NCI-H1417 treated with DMSO at 0.1 percent for 48 hours (cell line): ENCODE measurements around the gene ZHX3.

Experiments used
- DNase-seq: peaks from one replicate; lab custom pipeline; 2025; lab: John Stamatoyannopoulos, UW

Gene ZHX3

GRCh38 chr20:41222703-41223102 is 94.8 kb downstream of the ZHX3 start:
- no peak for DNase-seq

DNA sequence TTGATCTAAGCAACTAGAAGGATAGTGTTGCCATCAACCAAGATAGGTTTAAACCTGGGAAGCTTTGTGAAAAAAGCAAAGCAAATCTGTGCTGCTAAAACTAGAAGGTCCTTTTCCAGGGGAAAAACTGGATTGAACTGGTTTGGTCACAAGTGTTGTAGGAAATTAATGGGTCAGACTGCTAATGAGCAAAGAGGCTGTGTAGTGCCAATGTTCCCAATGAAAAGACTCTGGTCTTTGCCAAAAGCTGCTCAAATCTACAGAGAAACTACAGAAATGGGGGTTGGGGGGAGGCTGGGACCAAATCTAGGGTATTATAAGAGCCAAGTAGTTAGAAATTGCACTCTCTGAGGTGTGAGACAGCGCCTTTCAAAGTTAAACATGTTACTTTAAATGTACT is 95.2 kb downstream of the ZHX3 start:
- no peak for DNase-seq

DNA sequence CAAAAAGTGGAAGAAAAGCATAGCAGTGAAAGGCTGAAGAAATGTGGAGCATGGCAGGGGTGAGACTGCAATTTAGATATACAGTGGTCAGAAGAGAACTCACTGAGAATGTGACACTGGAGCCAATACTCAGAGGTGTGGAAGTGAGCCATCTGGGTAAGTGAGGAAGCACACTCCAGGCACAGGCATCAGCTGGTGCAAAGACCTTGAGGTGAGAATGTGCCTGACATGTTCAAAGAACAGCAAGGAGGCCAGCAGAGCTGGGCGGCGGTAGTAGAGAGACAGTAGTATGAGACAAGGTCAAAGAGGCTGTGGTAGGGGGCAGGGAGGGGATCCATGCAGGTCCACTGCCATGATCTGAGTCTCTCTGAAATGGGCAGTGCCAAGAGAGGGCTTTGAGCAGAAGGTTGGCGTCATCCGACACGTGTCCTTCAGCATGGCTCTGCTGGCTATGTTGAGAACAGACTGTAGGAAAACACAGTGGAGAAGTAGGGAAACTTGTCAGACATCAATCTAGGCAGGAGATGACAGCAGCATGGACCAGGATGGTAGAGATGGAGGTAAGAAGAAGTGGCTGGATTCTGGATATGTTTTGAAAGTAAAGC is 95.8 kb downstream of the ZHX3 start:
- DNase-seq: no peak

DNA sequence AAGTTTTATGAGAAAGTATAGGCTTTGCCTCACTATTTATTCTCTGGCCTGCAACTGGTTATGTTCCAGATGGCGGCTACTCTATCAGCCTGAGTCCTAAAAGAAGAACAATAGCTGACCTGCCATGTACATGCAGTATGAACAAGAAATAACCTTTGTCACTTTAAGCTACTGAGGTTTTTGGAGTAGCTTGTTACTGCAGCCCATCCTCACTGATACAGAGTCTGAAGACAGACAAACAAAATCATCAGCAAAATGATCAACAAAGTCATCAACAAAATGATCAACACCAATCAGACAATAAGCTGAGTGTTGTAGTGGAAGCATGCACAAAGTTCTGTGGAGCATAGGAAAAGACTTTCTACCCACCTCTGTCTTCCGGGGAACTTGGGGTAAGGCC is 97.7 kb downstream of the ZHX3 start:
- no peak for DNase-seq

DNA sequence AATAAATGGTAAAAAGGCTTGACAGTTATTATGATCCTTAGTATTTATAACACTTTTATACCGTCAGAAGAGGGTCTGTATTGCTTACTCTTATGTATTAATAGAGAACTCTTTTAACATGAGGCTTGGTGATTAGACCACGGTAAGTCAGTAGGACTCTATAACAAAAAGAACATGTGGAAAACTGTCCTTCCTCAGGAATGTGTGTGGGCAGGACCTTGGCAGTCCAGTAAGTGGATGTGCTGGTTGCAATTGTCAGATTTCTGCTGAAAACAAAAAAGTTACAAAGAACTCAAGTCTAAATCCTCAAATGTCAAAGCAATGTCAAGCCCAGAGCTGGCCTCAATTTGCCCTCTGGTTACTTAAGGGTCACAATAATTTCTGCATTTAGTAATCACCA is 99.1 kb downstream of the ZHX3 start:
- no peak for DNase-seq

- no peak for DNase-seq
These were observed 100.1 kb downstream of the ZHX3 start for GRCh38 chr20:41217422-41217821.

GRCh38 chr20:41214666-41215065 is 102.9 kb downstream of the ZHX3 start:
- no peak for DNase-seq

DNA sequence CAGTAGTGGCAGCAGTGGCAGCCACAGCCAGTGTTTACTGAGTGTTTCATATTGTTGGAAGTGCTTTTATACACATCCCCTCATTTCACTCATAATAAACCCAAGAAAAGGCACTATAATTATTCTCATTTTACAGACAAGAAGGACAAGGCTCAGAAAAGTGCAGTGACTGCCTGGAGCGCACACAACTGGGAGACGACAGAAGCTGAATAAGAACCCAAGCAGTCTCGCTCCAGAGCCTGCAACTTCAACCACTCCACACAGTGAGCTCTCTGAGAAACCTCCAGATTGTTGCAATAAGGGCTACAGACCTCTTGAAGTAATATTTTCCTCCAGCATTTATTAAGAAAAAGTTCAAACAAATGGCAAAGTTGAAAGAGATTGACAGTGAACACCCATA is 103.3 kb downstream of the ZHX3 start:
- no peak for DNase-seq

- DNase-seq: no peak
These were observed 104.2 kb downstream of the ZHX3 start for GRCh38 chr20:41213150-41213820.

- DNase-seq: no peak
These were observed 112.2 kb downstream of the ZHX3 start for GRCh38 chr20:41205313-41205712.

GRCh38 chr20:41204304-41205265 is 112.9 kb downstream of the ZHX3 start:
- no peak for DNase-seq

GRCh38 chr20:41203660-41204059 is 113.9 kb downstream of the ZHX3 start:
- no peak for DNase-seq

DNA sequence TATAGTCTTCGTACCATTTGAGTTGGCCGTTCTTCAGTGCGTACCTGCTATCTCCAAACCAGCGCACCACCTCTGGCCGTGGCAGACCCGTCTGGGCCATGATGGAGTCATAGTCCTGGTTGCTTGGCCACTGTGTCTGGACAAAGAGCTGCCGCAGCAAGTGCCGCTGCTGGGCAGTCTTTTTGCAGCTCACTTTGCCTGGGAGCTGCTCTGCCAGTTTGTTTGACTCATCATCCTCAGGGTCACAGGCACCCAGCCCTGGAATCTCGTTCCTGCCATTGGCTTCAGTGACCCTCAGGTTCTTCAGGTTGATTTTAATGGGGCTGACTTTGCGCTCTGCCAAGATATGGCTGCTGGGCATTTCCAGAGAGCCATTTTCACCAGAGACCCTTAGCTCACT is 115.1 kb downstream of the ZHX3 start:
- no peak for DNase-seq

- DNase-seq: no peak
These were observed 115.8 kb downstream of the ZHX3 start for GRCh38 chr20:41201760-41202159.

DNA sequence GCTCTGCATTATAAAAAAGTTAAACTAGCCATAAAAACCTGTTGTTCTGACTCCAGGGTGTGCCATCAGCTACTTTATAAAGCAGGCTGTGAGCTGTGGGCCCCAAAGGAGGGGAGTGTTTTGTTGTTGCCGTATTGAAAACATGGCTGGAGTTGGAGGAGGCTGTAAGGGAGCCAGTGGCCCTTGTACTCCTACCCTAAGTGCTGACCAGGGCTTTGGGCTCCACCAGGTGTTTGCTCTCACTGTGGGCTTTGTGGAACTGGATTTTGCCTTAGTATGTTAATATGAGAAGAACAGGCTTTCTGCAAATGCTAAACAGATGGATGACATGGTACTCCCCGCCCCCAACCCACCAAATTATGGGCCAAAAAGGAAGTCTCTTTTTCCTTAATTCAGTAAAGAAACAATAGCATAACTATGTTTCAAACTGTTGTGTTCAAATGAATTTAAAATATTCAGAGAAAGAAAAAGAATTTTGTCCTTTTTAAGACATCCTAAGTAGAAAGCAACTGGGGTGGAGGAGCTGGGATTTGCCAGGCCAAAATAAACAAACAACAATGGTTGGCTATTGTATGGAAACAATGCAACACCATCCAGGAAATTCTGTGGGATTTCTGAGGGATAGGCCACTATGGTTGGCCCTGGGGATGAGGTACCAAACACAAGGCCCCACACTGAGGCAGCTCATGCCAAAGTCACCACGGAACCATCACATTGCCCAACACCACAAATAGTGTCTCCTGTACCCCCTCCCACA is 116.9 kb downstream of the ZHX3 start:
- no peak for DNase-seq

DNA sequence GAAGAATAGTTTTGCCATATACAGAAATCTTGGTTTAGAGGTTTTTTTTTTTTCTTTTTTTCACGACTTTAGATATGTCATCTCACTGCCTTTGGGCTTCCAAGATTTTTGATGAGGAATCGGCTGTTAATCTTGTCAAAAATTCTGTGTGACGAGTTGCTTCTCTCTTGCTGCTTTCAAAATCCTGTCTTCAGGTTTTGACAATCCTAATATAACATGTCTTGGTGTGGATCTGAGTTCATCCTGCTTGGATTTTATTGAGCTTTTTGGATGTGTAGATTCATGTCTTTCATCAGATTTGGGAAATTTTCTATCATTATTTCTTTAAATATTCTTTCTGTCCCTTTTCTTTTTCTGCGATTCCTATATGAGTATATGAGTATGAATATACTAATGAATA is 119.1 kb downstream of the ZHX3 start:
- no peak for DNase-seq

DNA sequence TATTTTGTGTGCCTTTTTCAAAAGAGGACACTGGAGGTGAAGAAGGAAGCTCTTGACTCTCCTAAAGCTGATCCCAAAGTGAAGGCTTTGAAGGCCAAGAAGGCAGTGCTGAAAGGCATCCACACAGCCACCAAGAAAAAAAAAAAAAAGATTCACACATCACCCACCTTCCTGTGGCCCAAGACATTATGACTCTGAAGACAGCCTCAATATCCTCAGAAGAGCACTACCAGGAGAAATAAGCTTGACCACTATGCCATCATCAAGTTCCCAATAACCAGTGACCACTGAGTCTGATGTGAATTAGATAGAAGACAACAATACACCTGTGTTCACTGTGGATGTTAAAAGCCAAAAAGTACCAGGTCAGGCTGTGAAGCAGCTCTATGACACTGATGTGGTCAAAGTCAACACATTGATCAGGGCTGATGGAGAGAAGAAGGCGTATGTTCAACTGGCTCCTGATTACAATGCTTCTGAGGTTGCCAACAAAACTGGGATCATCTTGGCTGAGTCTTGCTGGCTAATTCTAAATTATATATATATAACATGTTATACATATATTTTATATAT is 120.8 kb downstream of the ZHX3 start:
- DNase-seq: no peak

GRCh38 chr20:41192575-41192974 is 125.0 kb downstream of the ZHX3 start:
- DNase-seq: no peak

DNA sequence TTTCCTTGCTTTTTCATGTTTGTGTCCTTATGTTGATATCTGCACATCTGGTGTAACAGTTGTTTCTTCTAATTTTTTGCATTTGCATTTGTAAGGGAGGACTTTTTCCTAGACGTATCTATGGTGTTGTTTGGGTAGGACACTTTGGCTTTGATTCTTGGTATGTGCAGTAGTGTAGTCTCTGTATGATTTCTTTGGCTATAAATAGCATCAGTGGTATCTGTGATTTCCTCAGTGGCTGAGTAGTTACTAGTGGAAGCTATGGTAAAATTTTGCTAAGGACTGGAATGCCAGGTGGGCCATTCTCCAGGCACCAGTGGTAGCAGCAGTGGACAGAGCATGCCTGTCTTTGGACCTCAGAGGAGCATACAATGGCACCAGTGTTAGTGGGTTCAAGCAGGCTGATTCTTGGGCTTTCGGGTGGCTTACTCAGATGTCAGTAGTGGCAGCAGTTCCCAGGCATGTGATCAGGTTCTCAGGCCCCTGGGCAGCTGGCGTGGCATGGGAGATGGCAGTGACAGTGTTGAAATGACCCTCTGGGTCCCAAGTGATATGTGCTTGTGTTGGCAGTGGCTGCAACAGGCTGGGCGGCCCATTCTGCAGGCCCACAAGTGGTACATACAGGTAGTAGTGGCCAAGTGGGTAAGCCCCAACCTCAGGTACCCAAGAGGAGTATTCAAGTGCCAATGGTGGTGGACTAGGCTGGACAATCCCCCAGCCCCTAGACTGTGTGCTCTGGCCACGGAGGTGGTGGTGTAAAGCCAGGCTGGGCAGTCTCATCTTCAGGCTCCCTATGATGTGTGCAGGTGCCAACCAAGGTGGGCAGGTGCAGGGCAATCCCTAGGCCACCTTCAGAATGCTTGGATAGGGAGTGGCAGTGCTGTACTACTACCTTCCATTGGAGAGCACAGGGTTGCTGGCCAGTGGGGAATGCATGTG is 125.7 kb downstream of the ZHX3 start:
- DNase-seq: no peak

GRCh38 chr20:41187668-41188067 is 129.9 kb downstream of the ZHX3 start:
- DNase-seq: no peak
